HCT116 (cell line): ENCODE data around the gene LRCH1.

Experiments
- CTCF ChIP-seq, 3 experiments: fragments of 200-600 bp in 1 of 3; sonication (generic) in 1 of 3; IDR thresholded peaks in 2 of 3; conservative IDR thresholded peaks in 1 of 3; 2 replicates each; pipeline ENCODE4 v1.5.1; 2012 to 2017; ENCODE audit warnings: low read depth in 2 of 3, low read length in 2 of 3, antibody characterized with exemption in 1 of 3, borderline replicate concordance in 1 of 3, control low read depth in 1 of 3, mild to moderate bottlenecking in 1 of 3, mixed read lengths in 1 of 3, mixed run types in 1 of 3, moderate library complexity in 1 of 3; ENCODE audit not compliant: insufficient read depth in 1 of 3
- JUND ChIP-seq: IDR thresholded peaks from 2 replicates; pipeline ENCODE4 v1.6.1; 2012
- MAX ChIP-seq: IDR thresholded peaks from 2 replicates; pipeline ENCODE4 v1.6.1; 2012
- POLR2AphosphoS5 ChIP-seq: IDR thresholded peaks from 2 replicates; pipeline ENCODE4 v1.6.1; 2011; ENCODE audit warnings: mild to moderate bottlenecking, low read depth, low read length, moderate library complexity
- SP1 ChIP-seq: IDR thresholded peaks from 2 replicates; pipeline ENCODE4 v1.6.1; 2012; ENCODE audit warnings: low read depth
- YY1 ChIP-seq: IDR thresholded peaks from 2 replicates; pipeline ENCODE4 v1.6.1; 2011; ENCODE audit warnings: low read length, low read depth, moderate library complexity, mild to moderate bottlenecking; ENCODE audit not compliant: insufficient replicate concordance; ENCODE audit errors: extremely low read depth

- TF ChIP-seq YY1, result no peak
- TF ChIP-seq POLR2AphosphoS5, result no peak
- TF ChIP-seq CTCF (IDR thresholded peaks at IDR 0.05 in 2 of 3, conservative IDR thresholded peaks at IDR 0.05 in 1 of 3; ENCODE audit: borderline replicate concordance in 1 of 3, insufficient read depth in 1 of 3, low read depth in 2 of 3, low read length in 2 of 3), result no peak
- no peak for TF ChIP-seq SP1
- no peak for TF ChIP-seq JUND
- TF ChIP-seq MAX, result no peak
These were observed 23.6 kb upstream of the LRCH1 start for GRCh38 chr13:46529216-46529919.
